GM23338 (cell line): Measurements from ENCODE around the gene VEGFB. TPM values are rescaled to one million over a fixed set of nuclear protein-coding genes. Genes with fewer than 3 reads are reported as not detected.

Experiments used
- CREB1 ChIP-seq: fragments of 250-450 bp; sonication (Bioruptor Pico); IDR thresholded peaks from 2 replicates; pipeline ENCODE4 v1.5.0; 2020; ENCODE audit warnings: low read depth, mild to moderate bottlenecking, moderate library complexity
- CTCF ChIP-seq, 2 experiments: fragments of 200-600 bp in 1 of 2; sonication (generic) in 1 of 2; conservative IDR thresholded peaks; 2 replicates each; pipeline versions ENCODE4 v1.5.1 to v1.6.1; 2016 to 2017; ENCODE audit warnings: antibody characterized with exemption in 2 of 2, low read depth in 2 of 2, mild to moderate bottlenecking in 2 of 2, moderate library complexity in 1 of 2
- ETS1 ChIP-seq: IDR thresholded peaks from 2 replicates; pipeline ENCODE4 v1.6.1; 2016; ENCODE audit warnings: antibody characterized with exemption
- EZH2 ChIP-seq: fragments of 200-600 bp; sonication (generic); IDR thresholded peaks from one replicate; pipeline ENCODE4 v1.8.0; 2017; ENCODE audit warnings: antibody characterized with exemption, mild to moderate bottlenecking, low read depth; ENCODE audit not compliant: unreplicated experiment
- POLR2AphosphoS5 ChIP-seq: IDR thresholded peaks from 2 replicates; pipeline ENCODE4 v1.6.1; 2016; ENCODE audit warnings: antibody characterized with exemption, low read depth
- ZNF462 ChIP-seq: fragments of 250-450 bp; sonication (Bioruptor Pico); IDR thresholded peaks from 2 replicates; pipeline ENCODE4 v1.5.0; 2020; ENCODE audit warnings: mild to moderate bottlenecking, moderate library complexity
- polyA plus RNA-seq: library from polyadenylated mRNA; unstranded; fragments of >200 nt; fragmentation: Nextera tagmentation; extraction: Ambion mirVana; gene quantifications from 2 replicates; pipeline ENCODE4 v1.2.1, GENCODE V29; 2016
- total RNA-seq: library from RNA; depleted of rRNA; stranded (reverse); fragments of >200 nt; shearing (Covaris generic); gene quantifications from 2 replicates; pipeline ENCODE4 v1.2.3, GENCODE V29; 2014

The VEGFB gene
- total and polyA plus RNA-seq, 2 experiments from 2014 or later: 20.8 to 25.8 TPM

GRCh38 chr11:64218628-64219353, 15.6 kb upstream of the VEGFB start (continued):
- TF ChIP-seq ZNF462 (no peak), ETS1 (no peak), CTCF (conservative IDR thresholded peaks at IDR 0.05; ENCODE audit: low read depth in 2 of 2) (no peak), EZH2 (no peak), POLR2AphosphoS5 (no peak), CREB1 (CRISPR knock-in tag) (no peak)
